ENCODE data around the gene CNTRL.
"Not testable (repeated sequence)": the region's sequence is repeated elsewhere in the genome, so short reads cannot be mapped to it uniquely, and the experiment has no call there.

CNTRL gene

DNA sequence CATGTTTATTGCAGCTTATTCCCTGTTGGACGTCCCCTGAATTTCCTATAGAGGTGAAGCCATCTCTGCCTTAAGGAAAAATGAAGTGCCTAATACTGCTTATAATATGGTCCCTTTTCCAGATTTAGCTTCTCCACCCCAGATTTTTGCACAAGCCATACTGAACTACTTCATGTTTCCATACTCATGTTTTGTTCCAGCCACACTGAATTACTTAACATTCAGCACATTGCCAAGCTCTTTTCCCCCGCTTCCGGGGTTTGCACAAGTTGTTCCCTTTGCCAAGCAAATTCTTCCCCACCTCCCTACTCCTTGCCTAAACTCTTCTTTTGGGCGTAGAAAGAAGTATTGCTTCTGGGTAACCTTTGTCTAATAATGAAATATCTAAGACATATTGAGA is 1.7 kb upstream of the CNTRL start:
- DNase-seq, result no peak

- DNase-seq, result no peak
Measured at GRCh38 chr9:121075251-121076036, 689 bp downstream of the CNTRL start.

DNA sequence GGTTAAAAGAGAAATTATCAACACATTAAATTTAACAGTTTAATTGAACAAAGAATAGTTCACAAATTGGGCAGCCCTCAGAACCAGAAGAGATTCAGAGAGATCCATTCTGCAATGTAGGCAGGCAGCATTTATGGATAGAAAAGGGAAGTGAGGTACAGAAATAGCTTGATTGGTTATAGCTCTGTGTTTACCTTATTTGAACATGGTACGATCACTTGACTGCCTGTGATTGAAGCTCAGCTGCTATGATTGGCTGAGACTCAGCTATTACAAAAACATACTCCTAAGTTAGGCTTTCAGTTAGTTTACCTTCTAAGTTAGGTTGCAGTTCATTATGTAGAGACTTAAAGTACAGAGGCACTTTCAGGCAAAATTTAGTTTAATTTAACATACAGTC is 7.3 kb downstream of the CNTRL start:
- no peak for DNase-seq

- no peak for DNase-seq
Measured at GRCh38 chr9:121085661-121086060, 10.9 kb downstream of the CNTRL start.

DNA sequence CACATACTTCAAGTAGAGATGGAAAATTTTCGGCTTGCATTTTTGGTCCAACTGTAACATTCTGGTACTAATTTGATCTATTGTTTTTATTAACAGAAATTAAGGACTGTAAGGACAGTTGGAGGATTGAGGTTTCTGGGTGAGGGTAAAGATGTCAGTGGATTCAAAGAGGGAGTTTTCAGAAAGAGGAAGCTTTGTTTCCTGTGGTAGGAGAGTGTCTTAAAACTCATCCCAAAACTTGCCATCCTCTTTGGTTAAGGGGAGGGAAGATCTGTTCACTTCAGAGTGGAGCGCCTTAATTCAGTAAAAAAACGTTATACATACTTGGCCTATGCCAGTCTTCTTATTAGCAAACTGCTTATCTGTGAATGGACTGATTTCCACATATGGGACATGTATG is 13.8 kb downstream of the CNTRL start:
- no peak for DNase-seq

DNA sequence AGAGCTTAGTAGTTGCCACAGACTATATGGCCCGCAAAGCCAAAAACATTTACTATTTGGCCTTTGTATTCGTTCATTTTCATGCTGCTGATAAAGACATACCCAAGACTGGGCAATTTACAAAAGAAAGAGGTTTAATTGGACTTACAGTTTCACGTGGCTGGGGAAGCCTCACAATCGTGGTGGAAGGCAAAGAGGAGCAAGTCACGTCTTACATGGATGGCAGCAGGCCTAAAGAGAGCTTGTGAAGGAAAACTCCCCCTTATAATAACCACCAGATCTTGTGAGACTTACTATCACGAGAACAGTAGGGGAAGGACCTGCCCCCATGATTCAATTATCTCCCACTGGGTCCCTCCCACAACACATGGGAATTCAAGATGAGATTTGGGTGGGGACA is 16.0 kb downstream of the CNTRL start:
- DNase-seq, result not testable (repeated sequence)

DNA sequence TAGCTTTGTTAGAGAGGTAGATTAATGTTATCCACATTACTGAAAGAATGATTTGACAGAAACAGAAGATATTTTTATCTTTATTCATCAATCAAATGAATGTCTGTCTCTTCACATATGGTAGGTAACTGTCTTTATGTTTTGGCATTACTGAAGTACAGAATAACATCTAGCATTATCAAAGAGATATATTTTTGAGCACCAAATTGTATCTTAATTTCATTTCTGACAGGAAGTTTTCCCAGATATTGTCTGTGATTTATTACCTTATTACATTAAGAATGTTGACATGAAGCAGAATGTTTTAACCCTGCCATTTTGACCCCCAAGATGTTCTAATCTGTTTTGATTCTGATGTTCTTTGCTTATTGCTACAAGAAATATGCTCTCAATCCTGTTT is 20.3 kb downstream of the CNTRL start:
- no peak for DNase-seq

DNA sequence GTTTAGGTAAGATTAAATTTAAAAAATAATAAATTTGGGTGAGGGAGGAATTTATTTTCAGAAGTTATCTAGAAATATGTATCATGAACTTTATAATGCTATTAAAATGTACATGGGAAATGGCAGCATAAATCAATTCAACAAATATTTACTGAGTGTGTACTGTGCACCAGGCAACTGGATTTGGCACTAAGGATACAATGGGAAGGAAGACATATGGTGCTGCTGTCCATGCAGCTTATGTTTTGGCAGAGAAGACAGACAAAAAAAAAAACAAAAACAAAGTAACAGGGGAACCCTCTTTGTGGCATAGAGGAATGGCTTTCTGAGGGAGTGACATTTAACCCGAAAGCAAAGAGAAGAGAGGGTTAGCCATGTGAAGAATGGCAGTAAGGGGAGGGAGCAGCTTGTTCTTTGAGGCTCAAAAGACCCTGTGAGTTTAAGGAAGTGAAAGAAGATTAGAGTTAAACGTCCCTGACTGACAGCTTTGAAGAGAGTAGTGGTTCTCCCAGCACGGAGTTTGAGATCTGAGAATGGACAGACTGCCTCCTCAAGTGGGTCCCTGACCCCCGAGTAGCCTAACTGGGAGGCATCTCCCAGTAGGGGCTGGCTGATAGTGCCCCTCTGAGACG is 23.9 kb downstream of the CNTRL start:
- no peak for DNase-seq

- DNase-seq, result not testable (repeated sequence)
Measured at GRCh38 chr9:121104054-121104453, 29.3 kb downstream of the CNTRL start.

GRCh38 chr9:121105531-121105930 is 30.8 kb downstream of the CNTRL start:
- no peak for DNase-seq

GRCh38 chr9:121107029-121107428 is 32.3 kb downstream of the CNTRL start:
- no peak for DNase-seq

DNA sequence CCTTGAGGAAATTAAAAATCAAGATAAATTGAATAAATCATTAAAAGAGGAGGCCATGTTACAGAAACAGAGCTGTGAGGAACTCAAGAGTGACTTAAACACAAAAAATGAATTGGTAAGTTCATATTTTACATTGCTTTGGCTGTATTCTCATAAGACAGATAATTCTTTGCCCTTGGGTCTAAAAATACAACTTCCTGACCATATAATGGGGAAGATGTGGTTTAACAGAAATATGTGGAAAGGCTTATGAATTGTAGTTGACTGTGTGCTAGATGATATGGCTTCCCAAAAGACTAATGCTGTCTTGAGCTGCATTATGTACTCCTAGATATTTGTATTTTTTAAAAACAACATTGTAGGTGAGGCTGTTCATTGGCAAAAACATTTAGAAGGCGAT is 33.1 kb downstream of the CNTRL start:
- no peak for DNase-seq

- no peak for DNase-seq
Measured at GRCh38 chr9:121115466-121115865, 40.7 kb downstream of the CNTRL start.

GRCh38 chr9:121118266-121118665 is 43.5 kb downstream of the CNTRL start:
- no peak for DNase-seq

DNA sequence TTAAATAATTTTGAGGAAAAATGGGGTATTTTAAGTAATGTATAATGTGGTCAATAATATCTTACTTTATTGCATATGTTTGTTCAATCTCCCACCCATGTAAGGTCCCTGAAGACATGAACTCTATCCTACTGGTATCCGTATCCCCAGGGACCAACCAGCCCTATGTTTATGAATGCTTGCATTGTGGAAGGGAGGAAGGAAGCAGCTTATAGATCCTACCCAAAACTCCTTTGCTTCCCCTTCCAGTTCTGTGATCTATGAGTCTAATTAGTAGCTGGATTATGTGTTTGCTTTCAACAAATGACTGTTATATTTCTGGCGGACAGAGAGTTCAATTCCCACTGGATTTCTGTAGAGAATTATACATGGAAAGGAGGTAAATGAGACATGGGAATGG is 45.6 kb downstream of the CNTRL start:
- DNase-seq, result no peak

DNA sequence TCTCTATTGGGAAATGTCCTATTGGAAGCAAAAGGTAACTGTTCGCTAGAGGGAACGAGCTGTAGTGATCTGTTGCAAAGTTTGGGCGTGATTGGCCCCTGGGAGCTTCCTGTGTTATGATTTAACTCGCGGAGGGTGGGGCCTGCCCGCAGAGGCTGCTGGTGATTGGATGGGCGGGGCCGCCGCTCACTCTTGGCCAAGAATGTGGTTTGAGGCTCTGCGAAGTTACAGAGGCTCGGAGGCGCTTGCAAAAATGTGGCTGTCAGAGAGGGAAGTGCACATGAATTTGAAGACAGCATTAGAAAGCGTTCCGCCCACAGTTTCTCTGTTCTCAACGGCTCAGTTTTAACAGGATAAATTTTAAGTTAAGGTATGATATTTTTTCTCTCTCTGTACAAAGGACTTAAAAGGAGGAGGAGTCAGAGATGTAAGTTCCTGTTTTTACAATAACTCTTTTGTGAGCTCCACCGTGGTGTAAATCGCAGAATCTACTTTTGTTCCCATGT is 46.9 kb downstream of the CNTRL start:
- DNase-seq, result peak; percentile 97 to 98

DNA sequence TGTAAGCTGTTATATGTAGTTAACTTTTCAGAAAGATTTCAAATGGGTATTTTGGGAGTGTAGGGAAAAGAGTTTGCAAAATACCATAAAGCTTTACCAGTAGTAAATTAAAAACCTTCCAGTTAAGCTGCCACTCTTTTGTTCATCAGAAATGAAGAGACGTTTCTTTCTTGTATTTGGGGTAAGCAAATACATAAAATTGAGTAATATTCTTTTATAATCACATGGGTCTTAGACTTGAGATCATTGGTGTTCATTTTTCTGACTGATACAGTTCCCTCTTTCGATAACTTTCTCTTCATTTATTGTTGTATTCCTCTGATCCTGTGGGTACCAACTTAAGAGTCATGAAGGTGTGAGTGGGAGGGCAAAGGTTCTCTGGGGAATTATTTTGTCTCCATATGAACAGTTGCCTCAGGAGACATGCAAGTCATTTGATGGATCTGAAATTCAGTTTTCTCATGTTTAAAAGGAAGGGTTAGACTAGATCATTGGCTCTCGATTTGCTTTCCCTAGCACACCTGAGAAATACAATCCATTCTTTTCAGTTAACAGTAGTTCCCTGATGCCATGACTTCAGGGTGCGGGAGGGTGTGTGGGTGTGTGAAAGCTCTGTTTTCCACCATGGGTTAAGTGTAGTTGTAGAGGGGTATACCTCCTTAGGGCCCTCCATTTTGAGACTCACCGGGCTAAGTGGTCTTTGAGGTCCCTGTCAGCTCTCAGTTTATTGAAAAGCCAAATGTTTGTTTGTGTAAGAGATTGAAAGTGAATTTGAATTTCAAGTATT is 47.7 kb downstream of the CNTRL start:
- no peak for DNase-seq

GRCh38 chr9:121123816-121124535 is 49.2 kb downstream of the CNTRL start:
- no peak for DNase-seq

DNA sequence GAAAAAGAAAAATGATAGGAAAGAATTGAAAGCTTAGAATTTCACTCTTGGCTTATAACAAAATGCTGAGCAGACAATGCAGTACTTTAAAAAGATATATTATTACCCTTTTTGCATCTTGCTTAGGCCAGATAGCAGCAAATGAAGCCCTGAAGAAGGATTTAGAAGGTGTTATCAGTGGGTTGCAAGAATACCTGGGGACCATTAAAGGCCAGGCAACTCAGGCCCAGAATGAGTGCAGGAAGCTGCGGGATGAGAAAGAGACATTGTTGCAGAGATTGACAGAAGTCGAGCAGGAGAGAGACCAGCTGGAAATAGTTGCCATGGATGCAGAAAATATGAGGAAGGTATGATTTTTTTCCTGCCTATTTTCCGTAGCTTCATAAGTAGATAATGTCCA is 50.8 kb downstream of the CNTRL start:
- DNase-seq, result no peak

- DNase-seq, result not testable (repeated sequence)
Measured at GRCh38 chr9:121129384-121129783, 54.6 kb downstream of the CNTRL start.

GRCh38 chr9:121133104-121133816 is 58.5 kb downstream of the CNTRL start:
- DNase-seq, result peak; percentile 54 to 77

- no peak for DNase-seq
Measured at GRCh38 chr9:121135642-121136041, 60.9 kb downstream of the CNTRL start.
